Naive thymus-derived CD4-positive, alpha-beta T cell (primary cell): ENCODE data around the gene PTK6. TPM values are rescaled to one million over a fixed set of nuclear protein-coding genes. Genes with fewer than 3 reads are reported as not detected.

ENCODE experiments used
- ATAC-seq: fragments of 150-1000 bp; cut with Tn5 transposase; 2 replicates; pipeline ENCODE4 v1.10.0; 2021; ENCODE audit warnings: mild to moderate bottlenecking, moderate library complexity
- CTCF ChIA-PET: fragments of 350-600 bp; sonication (Branson Sonifier 250); formaldehyde crosslinking; loops from one replicate; lab custom pipeline; 2021; ENCODE audit warnings: antibody characterized with exemption; lab: Charles Lee
- POLR2A ChIA-PET: fragments of 350-600 bp; sonication (Branson Sonifier 250); formaldehyde crosslinking; loops from one replicate; lab custom pipeline; 2021; ENCODE audit warnings: antibody characterized with exemption, inconsistent platforms; lab: Charles Lee
- DNase-seq, 9 donors: peaks; one replicate each; pipeline versions ENCODE4 v3.0.0 to v3.0.0-alpha.2; 2020 to 2022; ENCODE audit warnings: mixed read lengths in 1 of 9
- H3K27ac ChIP-seq: one replicate; pipeline ENCODE4 v1.7.0; 2013; ENCODE audit warnings: mild to moderate bottlenecking, low read depth, low read length, moderate library complexity
- H3K27me3 ChIP-seq, 2 donors: one replicate each; pipeline ENCODE4 v1.7.0; 2013; ENCODE audit warnings: low read length in 2 of 2, mild to moderate bottlenecking in 2 of 2, moderate library complexity in 2 of 2; ENCODE audit not compliant: control insufficient read depth in 2 of 2, insufficient read depth in 2 of 2
- H3K36me3 ChIP-seq, 3 experiments: 1 replicate in 2 of 3; 2 replicates in 1 of 3; pipeline ENCODE4 v1.7.0; 2013; ENCODE audit warnings: low read length in 3 of 3, mild to moderate bottlenecking in 3 of 3, moderate library complexity in 1 of 3; ENCODE audit not compliant: insufficient read depth in 3 of 3, control insufficient read depth in 2 of 3
- H3K4me1 ChIP-seq, 2 donors: one replicate each; pipeline ENCODE4 v1.7.0; 2013; ENCODE audit warnings: low read length in 2 of 2, mild to moderate bottlenecking in 2 of 2, moderate library complexity in 1 of 2; ENCODE audit not compliant: control insufficient read depth in 2 of 2, insufficient read depth in 2 of 2
- H3K4me3 ChIP-seq: 2 replicates; pipeline ENCODE4 v1.7.0; 2013; ENCODE audit warnings: mild to moderate bottlenecking, low read length
- H3K9me3 ChIP-seq, 3 experiments: 1 replicate in 2 of 3; 2 replicates in 1 of 3; pipeline ENCODE4 v1.7.0; 2013; ENCODE audit warnings: low read length in 3 of 3; ENCODE audit not compliant: control insufficient read depth in 2 of 3
- H3K27ac Mint-ChIP-seq, 9 donors: one replicate each; pipeline ENCODE4 v1.8.0; 2020 to 2022; ENCODE audit warnings: mixed read lengths in 9 of 9, mild to moderate bottlenecking in 8 of 9, moderate library complexity in 5 of 9, inconsistent platforms in 2 of 9
- H3K27me3 Mint-ChIP-seq, 5 donors: one replicate each; pipeline ENCODE4 v1.8.0; 2021 to 2022; ENCODE audit warnings: mixed read lengths in 5 of 5, mild to moderate bottlenecking in 1 of 5
- H3K36me3 Mint-ChIP-seq, 5 donors: one replicate each; pipeline ENCODE4 v1.8.0; 2020 to 2022; ENCODE audit warnings: mixed read lengths in 5 of 5, mild to moderate bottlenecking in 3 of 5, inconsistent platforms in 1 of 5
- H3K4me1 Mint-ChIP-seq, 7 donors: one replicate each; pipeline ENCODE4 v1.8.0; 2020 to 2022; ENCODE audit warnings: mixed read lengths in 7 of 7, mild to moderate bottlenecking in 3 of 7, inconsistent platforms in 1 of 7
- H3K4me3 Mint-ChIP-seq, 10 donors: one replicate each; pipeline ENCODE4 v1.8.0; 2020 to 2022; ENCODE audit warnings: mild to moderate bottlenecking in 10 of 10, mixed read lengths in 10 of 10, moderate library complexity in 6 of 10, inconsistent platforms in 2 of 10
- H3K9me3 Mint-ChIP-seq, 11 donors: one replicate each; pipeline ENCODE4 v1.8.0; 2020 to 2022; ENCODE audit warnings: mixed read lengths in 11 of 11, mild to moderate bottlenecking in 4 of 11, inconsistent platforms in 1 of 11, moderate library complexity in 1 of 11
- intact Hi-C, 2 donors: fragments of 100-400 bp; cut with micrococcal nuclease; formaldehyde crosslinking; loops; one replicate each; pipeline ENCODE4 v1.15.1; 2023
- polyA plus RNA-seq, 2 donors: library from polyadenylated mRNA; unstranded; fragments of 300-500 nt; fragmentation: Illumina TruSeq; gene quantifications; one replicate each; pipeline ENCODE4 v1.2.3, GENCODE V29; 2021
- total RNA-seq, 6 experiments: library from RNA in 5 of 6; stranded (reverse) in 5 of 6; gene quantifications; 1 replicate in 5 of 6; 2 replicates in 1 of 6; pipeline ENCODE4 v1.2.3 and lab custom pipeline; 2021 to 2026

Gene PTK6
- total and polyA plus RNA-seq, 7 experiments from 2014 or later, result 0.07 to 0.96 (median 0.40) TPM; not detected in 1

DNA sequence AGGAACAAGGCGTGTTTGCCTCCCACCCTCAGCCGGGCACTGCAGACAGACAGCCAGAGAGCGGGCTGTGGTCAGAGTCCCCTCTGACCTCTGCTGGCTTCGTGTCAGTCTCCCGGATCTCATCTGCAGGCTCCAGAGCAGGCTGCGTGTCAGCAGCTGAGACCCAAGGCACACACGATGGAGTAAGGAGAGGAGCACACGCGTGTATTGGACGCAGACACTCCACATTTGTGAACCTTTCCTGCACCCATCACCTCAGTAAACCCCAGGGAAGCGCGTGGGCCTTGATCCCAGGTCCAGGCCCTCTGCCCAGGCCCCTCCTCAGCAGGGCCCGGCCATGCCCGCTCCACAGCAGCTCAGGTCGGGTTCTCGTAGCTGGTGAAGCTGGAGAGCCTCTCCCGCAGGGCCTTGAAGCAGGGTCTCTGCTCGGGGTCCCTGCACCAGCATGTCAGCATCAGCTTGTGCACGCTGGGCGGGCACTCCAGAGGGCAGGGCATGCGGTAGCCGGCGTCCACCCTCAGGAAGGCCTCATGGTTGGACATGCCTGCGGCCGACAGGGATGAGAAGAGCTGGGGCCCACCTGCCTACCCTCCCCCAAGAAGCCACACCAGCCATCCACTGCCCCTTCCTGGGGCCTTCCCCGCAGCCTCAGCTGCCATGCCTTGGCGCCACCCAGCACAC is 7.9 kb downstream of the PTK6 start:
- DNase-seq, result no peak
- Histone ChIP-seq H3K4me1 (no peaks in the 10 kb centered on the region), H3K4me3 (no peak overlapping the region), H3K27me3 (no peaks in the 10 kb centered on the region), H3K9me3 (no peaks in the 10 kb centered on the region), H3K27ac (no peak overlapping the region), H3K36me3 (no peaks in the 10 kb centered on the region)
- POLR2A ChIA-PET, result interaction anchor here (0.7 to 3.9 kb wide), 3 partner anchors 10 to 38 kb away, joined by 3 to 32 read pairs (median 4); partner anchors contain the start of gene PPDPF
- H3K27ac Mint-ChIP-seq, result peak overlapping the region in 3 of 9 donors; percentile 59 to 76 (median 62)
- peaks cover 0 to 6% (median 4%) of the 10 kb centered on the region in 7 donors for H3K4me1 Mint-ChIP-seq
- H3K4me3 Mint-ChIP-seq, result peak overlapping the region in 1 of 10 donors; percentile 42
- CTCF ChIA-PET, result no interaction called here
- no peak for ATAC-seq
- H3K9me3 Mint-ChIP-seq, result peaks cover 0 to 2% (median 0%) of the 10 kb centered on the region in 11 donors
- peaks cover 0 to 3% (median 0%) of the 10 kb centered on the region in 5 donors for H3K36me3 Mint-ChIP-seq
- no peaks in the 10 kb centered on the region for H3K27me3 Mint-ChIP-seq
- intact Hi-C loops, result no loop called here

GRCh38 chr20:63527184-63527583 is 10.0 kb downstream of the PTK6 start:
- ChIA-PET POLR2A (interaction anchor here (0.7 to 1.4 kb wide), 2 partner anchors 10 to 471 kb away, joined by 3 to 8 read pairs; partner anchors contain the start of gene PTK6), CTCF (no interaction called here)
- H3K27ac Mint-ChIP-seq, result peak overlapping the region in 4 of 9 donors; percentile 44 to 77 (median 52)
- peaks cover 0 to 9% (median 0%) of the 10 kb centered on the region in 3 experiments for H3K9me3 ChIP-seq
- H3K36me3 ChIP-seq, result peaks cover 0 to 15% (median 5%) of the 10 kb centered on the region in 3 experiments
- H3K27ac ChIP-seq, result no peak overlapping the region
- ATAC-seq (no peak), DNase-seq (peak in 1 of 9 donors; percentile 16)
- H3K27me3 ChIP-seq, result no peaks in the 10 kb centered on the region
- peaks cover 0 to 20% (median 9%) of the 10 kb centered on the region in 5 donors for H3K36me3 Mint-ChIP-seq
- peaks cover 4 to 17% (median 7%) of the 10 kb centered on the region in 7 donors for H3K4me1 Mint-ChIP-seq
- H3K4me3 Mint-ChIP-seq, result peak overlapping the region in 1 of 10 donors; percentile 16
- peaks cover 4 to 6% of the 10 kb centered on the region in 2 donors for H3K4me1 ChIP-seq
- H3K27me3 Mint-ChIP-seq, result no peaks in the 10 kb centered on the region
- intact Hi-C loops, result no loop called here
- no peak overlapping the region for H3K4me3 ChIP-seq
- peaks cover 0 to 10% (median 2%) of the 10 kb centered on the region in 11 donors for H3K9me3 Mint-ChIP-seq

GRCh38 chr20:63525971-63526370 is 11.2 kb downstream of the PTK6 start:
- no peaks in the 10 kb centered on the region for H3K27me3 ChIP-seq
- peaks cover 0 to 18% (median 8%) of the 10 kb centered on the region in 3 experiments for H3K36me3 ChIP-seq
- ChIA-PET POLR2A (interaction anchor here (0.6 kb wide), 1 partner anchor 246 kb away, joined by 5 read pairs; no protein-coding TSS in a partner anchor), CTCF (interaction anchor here (0.7 kb wide), 1 partner anchor 531 kb away, joined by 3 read pairs; no protein-coding TSS in a partner anchor)
- Mint-ChIP-seq H3K27ac (no peak overlapping the region), H3K27me3 (no peaks in the 10 kb centered on the region), H3K4me3 (no peak overlapping the region), H3K9me3 (peaks cover 0 to 10% (median 1%) of the 10 kb centered on the region in 11 donors), H3K4me1 (peaks cover 0 to 18% (median 6%) of the 10 kb centered on the region in 7 donors), H3K36me3 (peaks cover 0 to 25% (median 9%) of the 10 kb centered on the region in 5 donors)
- peaks cover 11 to 14% of the 10 kb centered on the region in 2 donors for H3K4me1 ChIP-seq
- DNase-seq (peak in 1 of 9 donors; percentile 24), ATAC-seq (no peak)
- no peak overlapping the region for H3K27ac ChIP-seq
- H3K4me3 ChIP-seq, result no peak overlapping the region
- peaks cover 0 to 9% (median 0%) of the 10 kb centered on the region in 3 experiments for H3K9me3 ChIP-seq
- intact Hi-C loops, result no loop called here

DNA sequence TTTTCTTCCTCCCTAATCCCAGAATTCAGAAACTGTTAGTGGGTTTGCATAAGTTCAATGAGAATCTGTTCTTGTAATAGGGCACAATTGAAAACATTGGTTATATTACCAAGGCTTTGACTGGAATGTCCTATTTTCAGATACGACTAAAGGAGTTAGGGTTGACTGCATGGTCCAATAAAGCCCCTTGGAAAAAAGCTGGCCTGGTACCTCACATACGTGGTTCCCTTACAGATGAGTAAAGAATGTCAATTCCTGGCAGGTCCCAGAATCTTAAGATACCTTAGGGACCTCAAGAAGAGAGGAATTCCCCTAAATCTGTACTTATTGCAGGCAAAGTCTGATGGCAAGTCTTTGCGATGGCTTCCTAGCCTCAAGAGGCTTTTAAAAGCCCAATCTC is 12.0 kb downstream of the PTK6 start:
- peaks cover 0 to 18% (median 6%) of the 10 kb centered on the region in 7 donors for H3K4me1 Mint-ChIP-seq
- POLR2A ChIA-PET, result interaction anchor here (5.5 kb wide), 1 partner anchor 12 kb away, joined by 89 read pairs; the partner anchor contains the start of gene PTK6
- intact Hi-C loops, result no loop called here
- Histone ChIP-seq H3K36me3 (peaks cover 0 to 18% (median 8%) of the 10 kb centered on the region in 3 experiments), H3K27ac (no peak overlapping the region), H3K9me3 (peaks cover 0 to 9% (median 0%) of the 10 kb centered on the region in 3 experiments), H3K4me3 (no peak overlapping the region), H3K27me3 (no peaks in the 10 kb centered on the region), H3K4me1 (peaks cover 11 to 14% of the 10 kb centered on the region in 2 donors)
- peak overlapping the region in 5 of 10 donors; percentile 3 to 64 (median 17) for H3K4me3 Mint-ChIP-seq
- ATAC-seq (no peak), DNase-seq (peak in 1 of 9 donors; percentile 21)
- H3K27ac Mint-ChIP-seq, result peak overlapping the region in 3 of 9 donors; percentile 48 to 64 (median 57)
- H3K36me3 Mint-ChIP-seq, result peaks cover 0 to 25% (median 9%) of the 10 kb centered on the region in 5 donors
- no peaks in the 10 kb centered on the region for H3K27me3 Mint-ChIP-seq
- CTCF ChIA-PET, result interaction anchor here (0.7 to 0.8 kb wide), 2 partner anchors 532 to 873 kb away, joined by 3 to 4 read pairs; no protein-coding TSS in a partner anchor
- peaks cover 0 to 10% (median 1%) of the 10 kb centered on the region in 11 donors for H3K9me3 Mint-ChIP-seq

GRCh38 chr20:63522981-63523611 is 14.1 kb downstream of the PTK6 start:
- peak overlapping the region in 5 of 9 donors; percentile 10 to 64 (median 41) for H3K27ac Mint-ChIP-seq
- peaks cover 0 to 2% (median 0%) of the 10 kb centered on the region in 5 donors for H3K27me3 Mint-ChIP-seq
- no peak overlapping the region for H3K27ac ChIP-seq
- no peak overlapping the region for H3K4me3 ChIP-seq
- peaks cover 0 to 9% (median 0%) of the 10 kb centered on the region in 3 experiments for H3K9me3 ChIP-seq
- DNase-seq, result no peak
- peaks cover 0 to 10% (median 1%) of the 10 kb centered on the region in 11 donors for H3K9me3 Mint-ChIP-seq
- peak overlapping the region in 6 of 10 donors; percentile 25 to 88 (median 64) for H3K4me3 Mint-ChIP-seq
- ATAC-seq, result no peak
- ChIA-PET CTCF (interaction anchor here (0.8 to 1.1 kb wide), 2 partner anchors 13 to 15 kb away, joined by 3 read pairs; partner anchors contain the start of gene PTK6), POLR2A (interaction anchor here (0.6 to 5.5 kb wide), 9 partner anchors 14 to 457 kb away, joined by 3 to 89 read pairs (median 5); partner anchors contain the start of genes PRPF6, PTK6 and TPD52L2)
- H3K36me3 Mint-ChIP-seq, result peaks cover 0 to 25% (median 9%) of the 10 kb centered on the region in 5 donors
- intact Hi-C loops, result loop anchor here (5.0 kb wide), 2 partner anchors 114 to 726 kb away; partner anchors contain the start of gene MRGBP (in 1 of the 2)
- H3K36me3 ChIP-seq, result peaks cover 0 to 18% (median 8%) of the 10 kb centered on the region in 3 experiments
- H3K4me1 Mint-ChIP-seq, result peaks cover under 1 to 22% (median 9%) of the 10 kb centered on the region in 7 donors
- peaks cover 11 to 14% of the 10 kb centered on the region in 2 donors for H3K4me1 ChIP-seq
- no peaks in the 10 kb centered on the region for H3K27me3 ChIP-seq
